Loucy (cell line): ENCODE data around the gene HOXD13.

Experiments used
- H2AFZ ChIP-seq: fragments of 200-600 bp; sonication (generic); 2 replicates; pipeline ENCODE4 v1.6.0; 2016; ENCODE audit warnings: antibody characterized with exemption, mild to moderate bottlenecking, low read length, moderate library complexity
- H3F3A ChIP-seq: fragments of 200-600 bp; 2 replicates; pipeline ENCODE4 v1.6.0; 2016; ENCODE audit warnings: antibody characterized with exemption, low read depth, mild to moderate bottlenecking
- H3K27me3 ChIP-seq: fragments of 200-600 bp; sonication (generic); 2 replicates; pipeline ENCODE4 v1.6.1; 2014; ENCODE audit warnings: low read length, mild to moderate bottlenecking; ENCODE audit not compliant: insufficient read depth, poor library complexity, severe bottlenecking
- H3K36me3 ChIP-seq: fragments of 200-600 bp; sonication (generic); 2 replicates; pipeline ENCODE4 v1.6.1; 2016; ENCODE audit warnings: low read length; ENCODE audit not compliant: insufficient read depth
- H3K4me1 ChIP-seq: fragments of 200-600 bp; sonication (generic); 2 replicates; pipeline ENCODE4 v1.5.1; 2014; ENCODE audit warnings: low read length, mild to moderate bottlenecking; ENCODE audit not compliant: insufficient read depth, poor library complexity, severe bottlenecking
- H3K4me2 ChIP-seq: fragments of 200-600 bp; sonication (generic); 2 replicates; pipeline ENCODE4 v1.6.0; 2014; ENCODE audit warnings: antibody characterized with exemption, low read length, low read depth, mild to moderate bottlenecking; ENCODE audit not compliant: poor library complexity, severe bottlenecking
- H3K4me3 ChIP-seq: fragments of 200-600 bp; sonication (generic); 2 replicates; pipeline ENCODE4 v1.5.1; 2014; ENCODE audit warnings: low read length, mild to moderate bottlenecking, mixed read lengths; ENCODE audit not compliant: poor library complexity, severe bottlenecking
- H3K79me2 ChIP-seq: fragments of 200-600 bp; sonication (generic); 2 replicates; pipeline ENCODE4 v1.6.1; 2014; ENCODE audit warnings: low read length; ENCODE audit not compliant: insufficient read depth
- H3K9ac ChIP-seq: fragments of 200-600 bp; sonication (generic); 2 replicates; pipeline ENCODE4 v1.6.0; 2014; ENCODE audit warnings: mild to moderate bottlenecking, low read depth, low read length, moderate library complexity; ENCODE audit not compliant: poor library complexity, severe bottlenecking
- H3K9me2 ChIP-seq: fragments of 200-600 bp; sonication (generic); replicated peaks from 2 replicates; pipeline ENCODE4 v1.6.1; 2016; ENCODE audit warnings: low read depth, low read length, mixed read lengths
- H3K9me3 ChIP-seq: fragments of 200-600 bp; sonication (generic); 2 replicates; pipeline ENCODE4 v1.6.1; 2014; ENCODE audit warnings: mild to moderate bottlenecking, antibody characterized with exemption, low read length, low read depth; ENCODE audit not compliant: insufficient read depth
- H4K20me1 ChIP-seq: fragments of 200-600 bp; sonication (generic); 2 replicates; pipeline ENCODE4 v1.6.0; 2014; ENCODE audit warnings: antibody characterized with exemption, low read length, mild to moderate bottlenecking; ENCODE audit not compliant: insufficient read depth, poor library complexity, severe bottlenecking
- EZH2phosphoT487 ChIP-seq: fragments of 200-600 bp; IDR thresholded peaks from 2 replicates; pipeline ENCODE4 v1.6.1; 2018; ENCODE audit warnings: antibody characterized with exemption, mild to moderate bottlenecking, moderate library complexity, borderline replicate concordance
- TF ChIP-seq, protein P1 (sequence below): fragments of 200-600 bp; sonication (generic); conservative IDR thresholded peaks from 2 replicates; pipeline ENCODE4 v1.5.1; 2014; ENCODE audit warnings: mild to moderate bottlenecking, antibody characterized with exemption, low read length

HOXD13 gene

DNA sequence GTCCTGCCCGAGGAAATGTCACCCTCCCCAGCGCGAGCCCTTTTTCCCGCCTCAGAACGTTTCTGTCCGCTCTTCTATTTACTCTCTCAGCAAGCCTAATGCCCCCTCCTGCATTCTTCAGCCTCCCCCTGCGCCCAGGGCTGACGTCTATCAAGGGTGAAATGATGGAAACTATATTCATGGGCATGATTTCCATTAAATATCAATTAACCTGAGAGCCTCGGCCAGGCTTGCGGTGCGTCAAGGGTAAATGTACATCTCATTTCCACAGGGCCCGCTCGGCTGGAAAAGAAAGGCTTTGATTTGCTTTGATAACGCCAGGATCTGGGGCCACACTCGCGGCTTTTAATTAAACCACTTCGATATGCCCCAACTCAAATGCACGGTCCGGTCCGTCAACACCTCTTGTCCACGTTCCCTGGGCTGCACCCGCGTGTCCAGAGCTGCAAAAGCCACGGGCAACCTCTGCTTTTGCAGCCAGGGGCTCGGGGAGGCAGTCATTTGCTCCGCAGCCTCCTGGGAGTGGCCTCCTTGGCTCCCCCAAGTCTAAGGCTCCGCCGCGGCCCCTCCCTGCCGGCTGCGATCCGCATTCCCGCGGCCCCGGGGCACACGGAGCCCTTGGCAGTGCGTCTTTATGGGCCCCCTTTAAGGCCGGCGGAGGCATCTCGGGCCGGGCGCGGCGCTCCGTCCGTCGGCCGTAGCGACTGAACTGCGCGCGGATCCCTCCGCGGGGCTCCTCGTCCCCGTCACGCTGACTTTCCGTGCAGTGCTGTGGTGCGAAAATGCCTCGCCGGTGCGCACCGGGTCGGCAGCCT, 36.7 kb downstream of the HOXD13 start, which contains the start of gene HOXD8:
HOXD8 (plus strand) TSS at position 724 of the 815 bp plus-strand sequence. CDS start 662 bp downstream, outside the sequence.
- H3K9me2 ChIP-seq, result no peaks in the 10 kb centered on the region
- no peaks in the 10 kb centered on the region for H3K36me3 ChIP-seq
- H3K9ac ChIP-seq, result no peak within 1 kb of the TSS
- H3F3A ChIP-seq, result no peaks in the 10 kb centered on the region
- H3K79me2 ChIP-seq, result no peaks in the 10 kb centered on the region
- no peak within 1 kb of the TSS for H3K4me2 ChIP-seq
- no peaks in the 10 kb centered on the region for H3K27me3 ChIP-seq
- no peaks in the 10 kb centered on the region for H3K9me3 ChIP-seq
- no peaks in the 10 kb centered on the region for H3K4me1 ChIP-seq
- TF ChIP-seq, protein P1, sequence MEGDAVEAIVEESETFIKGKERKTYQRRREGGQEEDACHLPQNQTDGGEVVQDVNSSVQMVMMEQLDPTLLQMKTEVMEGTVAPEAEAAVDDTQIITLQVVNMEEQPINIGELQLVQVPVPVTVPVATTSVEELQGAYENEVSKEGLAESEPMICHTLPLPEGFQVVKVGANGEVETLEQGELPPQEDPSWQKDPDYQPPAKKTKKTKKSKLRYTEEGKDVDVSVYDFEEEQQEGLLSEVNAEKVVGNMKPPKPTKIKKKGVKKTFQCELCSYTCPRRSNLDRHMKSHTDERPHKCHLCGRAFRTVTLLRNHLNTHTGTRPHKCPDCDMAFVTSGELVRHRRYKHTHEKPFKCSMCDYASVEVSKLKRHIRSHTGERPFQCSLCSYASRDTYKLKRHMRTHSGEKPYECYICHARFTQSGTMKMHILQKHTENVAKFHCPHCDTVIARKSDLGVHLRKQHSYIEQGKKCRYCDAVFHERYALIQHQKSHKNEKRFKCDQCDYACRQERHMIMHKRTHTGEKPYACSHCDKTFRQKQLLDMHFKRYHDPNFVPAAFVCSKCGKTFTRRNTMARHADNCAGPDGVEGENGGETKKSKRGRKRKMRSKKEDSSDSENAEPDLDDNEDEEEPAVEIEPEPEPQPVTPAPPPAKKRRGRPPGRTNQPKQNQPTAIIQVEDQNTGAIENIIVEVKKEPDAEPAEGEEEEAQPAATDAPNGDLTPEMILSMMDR, result no peak
- TF ChIP-seq EZH2phosphoT487, result no peak
- H2AFZ ChIP-seq, result no peak within 1 kb of the TSS
- no peaks in the 10 kb centered on the region for H4K20me1 ChIP-seq
- H3K4me3 ChIP-seq, result no peak within 1 kb of the TSS

DNA sequence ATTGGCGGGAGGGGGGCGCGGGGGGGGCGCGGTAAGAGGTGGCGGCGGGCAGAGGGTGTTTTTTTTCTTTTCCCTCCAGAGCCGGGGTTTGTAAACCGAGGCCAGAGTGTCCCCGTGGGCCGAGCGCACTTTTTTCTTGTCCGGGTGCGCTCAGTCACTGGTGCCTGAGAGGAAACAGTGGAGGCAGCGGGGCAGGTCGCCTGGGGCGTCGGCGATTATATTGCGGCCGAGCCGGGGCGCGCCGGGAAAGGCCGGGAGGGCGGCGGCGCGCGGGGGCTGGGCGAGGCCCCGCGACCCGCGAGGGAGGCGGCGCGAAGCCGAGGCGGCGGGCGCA, 37.3 kb downstream of the HOXD13 start:
- H3K4me2 ChIP-seq, result no peak overlapping the region
- H3K4me1 ChIP-seq, result no peaks in the 10 kb centered on the region
- H3K9ac ChIP-seq, result no peak overlapping the region
- no peaks in the 10 kb centered on the region for H3K36me3 ChIP-seq
- no peaks in the 10 kb centered on the region for H4K20me1 ChIP-seq
- H3K27me3 ChIP-seq, result no peaks in the 10 kb centered on the region
- H3K4me3 ChIP-seq, result no peak overlapping the region
- H3F3A ChIP-seq, result no peaks in the 10 kb centered on the region
- no peak overlapping the region for H2AFZ ChIP-seq
- no peaks in the 10 kb centered on the region for H3K79me2 ChIP-seq
- no peaks in the 10 kb centered on the region for H3K9me3 ChIP-seq
- H3K9me2 ChIP-seq, result no peaks in the 10 kb centered on the region
- no peak for TF ChIP-seq EZH2phosphoT487
- TF ChIP-seq, protein P1, result no peak

DNA sequence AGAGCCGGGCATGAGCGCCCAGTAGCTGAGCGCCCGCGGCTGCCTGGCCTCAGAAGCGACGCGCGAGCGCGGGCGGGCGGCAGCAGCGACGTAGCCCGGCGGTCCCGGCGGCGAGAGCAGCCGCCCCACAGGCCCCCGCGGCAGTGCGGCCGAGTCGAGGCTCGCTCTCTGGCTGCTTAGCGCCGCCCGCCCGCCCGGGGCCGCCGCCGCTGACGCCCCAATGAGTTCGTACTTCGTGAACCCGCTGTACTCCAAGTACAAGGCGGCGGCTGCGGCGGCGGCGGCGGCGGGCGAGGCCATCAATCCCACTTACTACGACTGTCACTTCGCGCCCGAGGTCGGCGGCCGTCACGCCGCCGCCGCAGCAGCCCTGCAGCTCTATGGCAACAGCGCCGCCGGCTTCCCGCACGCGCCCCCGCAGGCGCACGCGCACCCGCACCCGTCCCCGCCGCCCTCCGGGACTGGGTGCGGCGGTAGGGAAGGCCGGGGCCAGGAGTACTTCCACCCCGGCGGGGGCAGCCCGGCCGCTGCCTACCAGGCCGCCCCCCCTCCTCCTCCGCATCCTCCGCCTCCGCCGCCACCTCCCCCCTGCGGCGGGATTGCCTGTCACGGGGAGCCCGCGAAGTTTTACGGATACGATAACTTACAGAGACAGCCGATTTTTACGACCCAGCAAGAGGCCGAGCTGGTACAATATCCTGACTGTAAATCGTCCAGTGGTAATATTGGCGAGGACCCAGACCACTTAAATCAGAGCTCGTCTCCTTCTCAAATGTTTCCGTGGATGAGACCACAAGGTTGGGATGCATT, 37.8 kb downstream of the HOXD13 start:
- Histone ChIP-seq H2AFZ (no peak overlapping the region), H3K9ac (no peak overlapping the region), H3K9me3 (no peaks in the 10 kb centered on the region), H3K4me3 (no peak overlapping the region), H3K36me3 (no peaks in the 10 kb centered on the region), H3K79me2 (no peaks in the 10 kb centered on the region), H3K4me2 (no peak overlapping the region), H3F3A (no peaks in the 10 kb centered on the region), H3K4me1 (no peaks in the 10 kb centered on the region), H4K20me1 (no peaks in the 10 kb centered on the region), H3K9me2 (no peaks in the 10 kb centered on the region), H3K27me3 (no peaks in the 10 kb centered on the region)
- TF ChIP-seq, protein P1, result no peak
- no peak for TF ChIP-seq EZH2phosphoT487
